ENCODE data around the gene SHISAL2A. TPM values are rescaled to one million over a fixed set of nuclear protein-coding genes. Genes with fewer than 3 reads are reported as not detected.

SHISAL2A gene
- total and polyA plus RNA-seq, 2 of the 8 experiments (the other 6 are each of a cell fraction or from before 2014, with no cell fraction given), result 0.74 to 2.1 TPM

DNA sequence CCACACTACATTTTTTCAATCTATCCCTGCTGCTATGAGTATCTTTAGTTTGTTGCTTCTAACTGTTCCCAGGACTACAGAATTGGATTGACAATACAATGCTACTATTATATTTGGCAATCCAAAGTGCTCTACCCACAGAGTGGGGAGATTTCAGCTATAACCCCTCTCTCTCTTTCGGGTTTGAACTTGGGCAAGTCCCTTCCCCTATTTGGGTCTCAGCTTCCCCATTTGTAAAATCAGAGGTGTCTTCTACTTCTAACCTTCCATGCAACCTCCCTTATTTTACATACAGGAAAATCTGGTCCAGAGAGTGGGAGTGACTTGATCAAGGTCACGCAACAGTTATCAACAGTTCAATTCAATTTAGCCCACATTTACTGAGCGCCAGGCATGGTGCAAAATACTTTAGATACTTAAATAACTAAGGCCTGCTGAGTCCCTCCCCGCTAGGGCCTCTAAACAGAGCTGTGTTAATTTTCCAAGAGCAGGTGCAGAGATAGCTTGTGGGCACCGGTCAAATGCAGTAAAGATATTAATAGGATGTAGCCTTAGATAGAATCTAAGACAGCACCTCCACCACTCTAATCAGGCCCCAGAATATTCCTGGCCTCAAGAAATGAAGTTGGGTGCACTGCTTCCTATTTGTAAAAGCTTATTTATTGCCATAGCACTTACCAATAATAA lies 40.2 kb upstream of the SHISAL2A start:
- Histone ChIP-seq H3K4me2 (ENCODE audit: insufficient read depth in 1 of 2, low read depth in 2 of 2, low read length in 2 of 2) (no peak overlapping the region), H3K4me1 (replicated peaks in 1 of 4; ENCODE audit: control insufficient read depth in 3 of 4, insufficient read depth in 4 of 4, low read length in 3 of 4) (peaks cover 0 to 7% (median 2%) of the 10 kb centered on the region in 4 experiments; a peak in 4 of 7 replicates), H3K27ac (ENCODE audit: low read depth, low read length) (no peak overlapping the region), H4K5ac (ENCODE audit: insufficient read length, low read depth, low read length) (no peak overlapping the region), H3K9ac (replicated peaks in 1 of 4; ENCODE audit: extremely low read depth in 1 of 4, low read depth in 3 of 4, low read length in 3 of 4) (no peak overlapping the region), H3K36me3 (ENCODE audit: control insufficient read depth in 2 of 4, insufficient read depth in 4 of 4, low read length in 3 of 4) (no peaks in the 10 kb centered on the region), H4K20me1 (replicated peaks in 1 of 2; ENCODE audit: control insufficient read depth in 1 of 2, insufficient read depth in 2 of 2, low read length in 2 of 2) (no peaks in the 10 kb centered on the region), H2BK120ac (replicated peaks; ENCODE audit: low read depth, low read length) (no peak overlapping the region), H3K56ac (replicated peaks; ENCODE audit: insufficient read length, low read depth, low read length) (no peak overlapping the region), H3K18ac (ENCODE audit: extremely low read depth, low read length) (no peak overlapping the region), H3K23me2 (ENCODE audit: low read depth, low read length) (no peaks in the 10 kb centered on the region), H3K79me2 (ENCODE audit: control insufficient read depth in 1 of 2, insufficient read depth in 2 of 2, low read length in 2 of 2) (no peaks in the 10 kb centered on the region), H2BK20ac (ENCODE audit: low read length) (no peak overlapping the region), H4K8ac (ENCODE audit: extremely low read depth, insufficient read depth, low read length) (no peak overlapping the region), H2AK5ac (ENCODE audit: low read depth, low read length) (no peak overlapping the region), H3K23ac (ENCODE audit: insufficient read length) (no peak overlapping the region), H2BK5ac (ENCODE audit: low read depth, low read length) (no peak overlapping the region), H2BK15ac (ENCODE audit: low read length) (no peak overlapping the region), H2AFZ (ENCODE audit: low read length) (no peak overlapping the region), H2BK12ac (ENCODE audit: low read depth, low read length) (no peak overlapping the region), H3K4ac (replicated peaks; ENCODE audit: insufficient read length, low read depth, low read length) (no peak overlapping the region), H4K91ac (replicated peaks; ENCODE audit: insufficient read length, low read length) (no peak overlapping the region), H3K79me1 (ENCODE audit: low read depth, low read length) (no peaks in the 10 kb centered on the region), H3K27me3 (replicated peaks in 1 of 4; ENCODE audit: control insufficient read depth in 3 of 4, extremely low read depth in 1 of 4, insufficient read depth in 3 of 4, low read length in 3 of 4) (0 out of 7 replicates have a peak, but pooled peaks cover 0 to under 1% (median 0%) of the 10 kb centered on the region in 4 experiments), H3K14ac (ENCODE audit: insufficient read length) (no peak overlapping the region), H3K4me3 (ENCODE audit: extremely low read depth in 1 of 4, insufficient read depth in 2 of 4, low read depth in 3 of 4, low read length in 4 of 4) (no peak overlapping the region), H3K9me3 (ENCODE audit: insufficient read depth in 2 of 2, low read depth in 1 of 2, low read length in 1 of 2) (no peaks in the 10 kb centered on the region)
- POLR2A ChIA-PET (ENCODE audit: partially characterized antibody), result interaction anchor here (0.6 kb wide), 1 partner anchor 9 kb away, joined by 3 read pairs; the partner anchor contains the start of gene GPX7
- FAIRE-seq (no peak), DNase-seq (ENCODE audit: low read depth in 1 of 2, low spot score in 2 of 2) (no peak)
- 81% methylated on average over 5 of the region's 5 CpGs; no CpG with 5 or more reads in 1 of the 2 experiments for WGBS, 2 experiments (ENCODE audit: extremely low coverage in 1 of 2, insufficient coverage in 1 of 2, insufficient read length in 1 of 2, insufficient replicate concordance in 2 of 2, low coverage in 1 of 2, low lambda C conversion rate in 2 of 2, missing lambda C conversion rate in 1 of 2)
- CTCF ChIA-PET (ENCODE audit: partially characterized antibody), result interaction anchor here (1.0 to 2.1 kb wide), 3 partner anchors 12 to 40 kb away, joined by 3 to 7 read pairs (median 5); partner anchors contain the start of gene SHISAL2A
- TF ChIP-seq POLR2A (IDR thresholded peaks at IDR 0.05; ENCODE audit: control extremely low read depth in 1 of 2, low read depth in 2 of 2, low read length in 2 of 2), result no peak

Data from H1 (cell line).